HepG2 (cell line): ENCODE measurements around the gene HSF4. TPM values are rescaled to one million over a fixed set of nuclear protein-coding genes. Genes with fewer than 3 reads are reported as not detected.

Experiments used
- AGO1 ChIP-seq: fragments of 200-400 bp; formaldehyde crosslinking; IDR thresholded peaks from 2 replicates; pipeline ENCODE4 v1.6.1; 2017; ENCODE audit warnings: mild to moderate bottlenecking, low read depth, low read length, moderate library complexity; ENCODE audit not compliant: poor library complexity, severe bottlenecking
- JUND ChIP-seq: sonication (generic); formaldehyde crosslinking; IDR thresholded peaks from 2 replicates; pipeline ENCODE4 v1.8.0; 2022; ENCODE audit warnings: mild to moderate bottlenecking, missing genetic modification reagents
- ZBTB44 ChIP-seq: sonication (generic); formaldehyde crosslinking; IDR thresholded peaks from 2 replicates; pipeline ENCODE4 v1.4.0; 2020; ENCODE audit warnings: missing genetic modification reagents
- ZHX2 ChIP-seq, 2 experiments: sonication (generic) in 1 of 2; formaldehyde crosslinking in 1 of 2; IDR thresholded peaks; 2 replicates each; pipeline versions ENCODE4 v1.6.1 to v1.9.0; 2014 to 2022; ENCODE audit warnings: antibody characterized with exemption in 1 of 2, borderline replicate concordance in 1 of 2, inconsistent platforms in 1 of 2, low read depth in 1 of 2, missing genetic modification reagents in 1 of 2
- ZKSCAN5 ChIP-seq: sonication (generic); formaldehyde crosslinking; IDR thresholded peaks from 2 replicates; pipeline ENCODE4 v1.5.1; 2020; ENCODE audit warnings: mild to moderate bottlenecking, missing genetic modification reagents
- ZNF512B ChIP-seq: sonication (generic); formaldehyde crosslinking; IDR thresholded peaks from 2 replicates; pipeline ENCODE4 v1.5.1; 2020; ENCODE audit warnings: missing genetic modification reagents, mild to moderate bottlenecking, borderline replicate concordance
- ZNF547 ChIP-seq: sonication (generic); formaldehyde crosslinking; IDR thresholded peaks from 2 replicates; pipeline ENCODE4 v1.5.1; 2020; ENCODE audit warnings: mild to moderate bottlenecking, missing genetic modification reagents
- polyA plus RNA-seq, 8 experiments: library from polyadenylated mRNA; depleted of rRNA in 3 of 8; stranded (reverse) in 7 of 8; unstranded in 1 of 8; fragments of >200 nt; fragmentation: Illumina TruSeq in 4 of 8; extraction: Trizol in 4 of 8; gene quantifications; 2 replicates each; pipeline versions ENCODE4 v1.2.1 to v1.2.3, GENCODE V29; 2011 to 2016; ENCODE audit warnings: low read depth in 4 of 8, missing spikeins in 1 of 8, mixed read lengths in 1 of 8; ENCODE audit not compliant: insufficient read depth in 1 of 8
- total RNA-seq, 5 experiments: library from RNA; depleted of rRNA; stranded (reverse); fragments of >200 nt; fragmentation: Illumina TruSeq; extraction: Trizol; gene quantifications; 2 replicates each; pipeline ENCODE4 v1.2.3, GENCODE V29; 2016; ENCODE audit warnings: low read depth in 1 of 5
- TF ChIP-seq, protein P1 (sequence below): sonication (generic); formaldehyde crosslinking; IDR thresholded peaks from 2 replicates; pipeline ENCODE4 v1.4.0; 2020; ENCODE audit warnings: mild to moderate bottlenecking, missing genetic modification reagents, borderline replicate concordance
- TF ChIP-seq, protein P2 (sequence below): sonication (generic); formaldehyde crosslinking; IDR thresholded peaks from 2 replicates; pipeline ENCODE4 v1.8.0; 2022; ENCODE audit warnings: mild to moderate bottlenecking, missing genetic modification reagents, borderline replicate concordance

HSF4 gene
- total and polyA plus RNA-seq, 2 of the 13 experiments (the other 11 are each of a cell fraction or from before 2014, with no cell fraction given): 3.5 to 16.9 TPM

DNA sequence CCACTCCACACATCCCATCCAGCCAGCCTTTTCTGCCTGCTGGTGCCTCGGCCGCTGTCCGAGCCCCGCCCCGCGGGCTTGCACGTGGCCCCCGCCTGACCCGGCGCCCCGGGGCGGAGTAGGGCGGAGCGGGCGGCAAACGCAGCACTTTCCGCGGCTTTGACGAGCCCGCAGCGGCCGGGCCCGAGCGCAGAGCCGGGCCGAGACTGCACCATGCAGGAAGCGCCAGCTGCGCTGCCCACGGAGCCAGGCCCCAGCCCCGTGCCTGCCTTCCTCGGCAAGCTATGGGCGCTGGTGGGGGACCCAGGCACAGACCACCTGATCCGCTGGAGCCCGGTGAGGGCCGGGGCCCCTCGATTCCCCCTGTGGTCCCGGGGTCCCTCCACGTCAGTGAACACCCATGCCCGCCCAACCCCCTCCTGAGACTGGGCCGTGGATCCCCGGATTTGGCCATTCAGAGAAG lies at the start of gene HSF4 (continued):
- TF ChIP-seq, protein P1, sequence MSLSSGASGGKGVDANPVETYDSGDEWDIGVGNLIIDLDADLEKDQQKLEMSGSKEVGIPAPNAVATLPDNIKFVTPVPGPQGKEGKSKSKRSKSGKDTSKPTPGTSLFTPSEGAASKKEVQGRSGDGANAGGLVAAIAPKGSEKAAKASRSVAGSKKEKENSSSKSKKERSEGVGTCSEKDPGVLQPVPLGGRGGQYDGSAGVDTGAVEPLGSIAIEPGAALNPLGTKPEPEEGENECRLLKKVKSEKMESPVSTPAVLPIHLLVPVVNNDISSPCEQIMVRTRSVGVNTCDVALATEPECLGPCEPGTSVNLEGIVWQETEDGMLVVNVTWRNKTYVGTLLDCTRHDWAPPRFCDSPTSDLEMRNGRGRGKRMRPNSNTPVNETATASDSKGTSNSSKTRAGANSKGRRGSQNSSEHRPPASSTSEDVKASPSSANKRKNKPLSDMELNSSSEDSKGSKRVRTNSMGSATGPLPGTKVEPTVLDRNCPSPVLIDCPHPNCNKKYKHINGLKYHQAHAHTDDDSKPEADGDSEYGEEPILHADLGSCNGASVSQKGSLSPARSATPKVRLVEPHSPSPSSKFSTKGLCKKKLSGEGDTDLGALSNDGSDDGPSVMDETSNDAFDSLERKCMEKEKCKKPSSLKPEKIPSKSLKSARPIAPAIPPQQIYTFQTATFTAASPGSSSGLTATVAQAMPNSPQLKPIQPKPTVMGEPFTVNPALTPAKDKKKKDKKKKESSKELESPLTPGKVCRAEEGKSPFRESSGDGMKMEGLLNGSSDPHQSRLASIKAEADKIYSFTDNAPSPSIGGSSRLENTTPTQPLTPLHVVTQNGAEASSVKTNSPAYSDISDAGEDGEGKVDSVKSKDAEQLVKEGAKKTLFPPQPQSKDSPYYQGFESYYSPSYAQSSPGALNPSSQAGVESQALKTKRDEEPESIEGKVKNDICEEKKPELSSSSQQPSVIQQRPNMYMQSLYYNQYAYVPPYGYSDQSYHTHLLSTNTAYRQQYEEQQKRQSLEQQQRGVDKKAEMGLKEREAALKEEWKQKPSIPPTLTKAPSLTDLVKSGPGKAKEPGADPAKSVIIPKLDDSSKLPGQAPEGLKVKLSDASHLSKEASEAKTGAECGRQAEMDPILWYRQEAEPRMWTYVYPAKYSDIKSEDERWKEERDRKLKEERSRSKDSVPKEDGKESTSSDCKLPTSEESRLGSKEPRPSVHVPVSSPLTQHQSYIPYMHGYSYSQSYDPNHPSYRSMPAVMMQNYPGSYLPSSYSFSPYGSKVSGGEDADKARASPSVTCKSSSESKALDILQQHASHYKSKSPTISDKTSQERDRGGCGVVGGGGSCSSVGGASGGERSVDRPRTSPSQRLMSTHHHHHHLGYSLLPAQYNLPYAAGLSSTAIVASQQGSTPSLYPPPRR (CRISPR knock-in tag): peak; percentile 81
- TF ChIP-seq ZBTB44 (0 out of 2 replicates have a peak, but pooled peaks have one; percentile 34), ZHX2 (IDR thresholded peaks at IDR 0.05; ENCODE audit: low read depth) (peak; percentile 57; the same call in 1 of the 2 replicates), ZHX2 (CRISPR knock-in tag; IDR thresholded peaks at IDR 0.05; ENCODE audit: borderline replicate concordance) (peak; percentile 76; the same call in 1 of the 2 replicates), JUND (peak; percentile 26; the same call in 1 of the 2 replicates), ZNF512B (CRISPR knock-in tag) (no peak), ZKSCAN5 (CRISPR knock-in tag) (no peak), ZNF547 (CRISPR knock-in tag) (peak; percentile 96), AGO1 (peak; percentile 82)
- TF ChIP-seq, protein P2, sequence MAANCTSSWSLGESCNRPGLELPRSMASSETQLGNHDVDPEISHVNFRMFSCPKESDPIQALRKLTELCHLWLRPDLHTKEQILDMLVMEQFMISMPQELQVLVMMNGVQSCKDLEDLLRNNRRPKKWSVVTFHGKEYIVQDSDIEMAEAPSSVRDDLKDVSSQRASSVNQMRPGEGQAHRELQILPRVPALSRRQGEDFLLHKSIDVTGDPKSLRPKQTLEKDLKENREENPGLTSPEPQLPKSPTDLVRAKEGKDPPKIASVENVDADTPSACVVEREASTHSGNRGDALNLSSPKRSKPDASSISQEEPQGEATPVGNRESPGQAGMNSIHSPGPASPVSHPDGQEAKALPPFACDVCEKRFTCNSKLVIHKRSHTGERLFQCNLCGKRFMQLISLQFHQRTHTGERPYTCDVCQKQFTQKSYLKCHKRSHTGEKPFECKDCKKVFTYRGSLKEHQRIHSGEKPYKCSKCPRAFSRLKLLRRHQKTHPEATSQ (CRISPR knock-in tag): peak; percentile 92; the same call in 1 of the 2 replicates
